ENCODE data around the gene TMED5.
"Not testable (repeated sequence)": the region's sequence is repeated elsewhere in the genome, so short reads cannot be mapped to it uniquely, and the experiment has no call there.

Gene TMED5

GRCh38 chr1:93171549-93172034, 8.6 kb downstream of the TMED5 start:
- no peak for DNase-seq

- DNase-seq = not testable (repeated sequence)
Measured at GRCh38 chr1:93170141-93170678, 10.0 kb downstream of the TMED5 start.

- no peak for DNase-seq
Measured at GRCh38 chr1:93167006-93167405, 13.2 kb downstream of the TMED5 start.

GRCh38 chr1:93165895-93166294, 14.3 kb downstream of the TMED5 start:
- DNase-seq = not testable (repeated sequence)

GRCh38 chr1:93164816-93165215, 15.4 kb downstream of the TMED5 start:
- DNase-seq = no peak

- DNase-seq = not testable (repeated sequence)
Measured at GRCh38 chr1:93163314-93163713, 16.9 kb downstream of the TMED5 start.

- peak in 1 of 2 donors; percentile 28 for DNase-seq
Measured at GRCh38 chr1:93159337-93159736, 20.9 kb downstream of the TMED5 start.

GRCh38 chr1:93155335-93155734, 24.9 kb downstream of the TMED5 start:
- DNase-seq = no peak

GRCh38 chr1:93154898-93155297, 25.3 kb downstream of the TMED5 start:
- no peak for DNase-seq

- no peak for DNase-seq
Measured at GRCh38 chr1:93152835-93153234, 27.4 kb downstream of the TMED5 start.

- no peak for DNase-seq
Measured at GRCh38 chr1:93151474-93151873, 28.7 kb downstream of the TMED5 start.

GRCh38 chr1:93150729-93151128, 29.5 kb downstream of the TMED5 start:
- DNase-seq = no peak

GRCh38 chr1:93148001-93148400, 32.2 kb downstream of the TMED5 start:
- no peak for DNase-seq

- no peak for DNase-seq
Measured at GRCh38 chr1:93143769-93144168, 36.4 kb downstream of the TMED5 start.

GRCh38 chr1:93143136-93143535, 37.1 kb downstream of the TMED5 start:
- DNase-seq = no peak

GRCh38 chr1:93142161-93142560, 38.1 kb downstream of the TMED5 start:
- DNase-seq = no peak

GRCh38 chr1:93140106-93140505, 40.1 kb downstream of the TMED5 start:
- no peak for DNase-seq

- no peak for DNase-seq
Measured at GRCh38 chr1:93137604-93138292, 42.5 kb downstream of the TMED5 start.

- no peak for DNase-seq
Measured at GRCh38 chr1:93136445-93136844, 43.8 kb downstream of the TMED5 start.

- no peak for DNase-seq
Measured at GRCh38 chr1:93132638-93133037, 47.6 kb downstream of the TMED5 start.

GRCh38 chr1:93129507-93130099, 50.6 kb downstream of the TMED5 start:
- no peak for DNase-seq

GRCh38 chr1:93124556-93125355, 55.5 kb downstream of the TMED5 start:
- DNase-seq = no peak

GRCh38 chr1:93123201-93123783, 56.9 kb downstream of the TMED5 start:
- no peak for DNase-seq

Data from bone marrow (tissue), 2 donors.